Testis (tissue), 2 donors: ENCODE measurements around the gene CELA1.
"Not testable (repeated sequence)": the region's sequence is repeated elsewhere in the genome, so short reads cannot be mapped to it uniquely, and the experiment has no call there.

ENCODE experiments used
- CTCF ChIP-seq, 3 experiments: fragments of 450-650 bp in 2 of 3; fragments of 200-600 bp in 1 of 3; sonication (generic) in 1 of 3; IDR thresholded peaks; one replicate each; pipeline ENCODE4 v1.5.1; 2016 to 2019; ENCODE audit warnings: antibody characterized with exemption in 3 of 3, mild to moderate bottlenecking in 2 of 3, moderate library complexity in 1 of 3
- POLR2A ChIP-seq: fragments of 450-650 bp; IDR thresholded peaks from one replicate; pipeline ENCODE4 v1.6.1; 2017; ENCODE audit warnings: antibody characterized with exemption, mild to moderate bottlenecking, moderate library complexity

- not testable (repeated sequence) for TF ChIP-seq CTCF (IDR thresholded peaks at IDR 0.05); POLR2A
Measured at GRCh38 chr12:51300768-51301167, 45.7 kb downstream of the CELA1 start.
